Measurements from ENCODE around the gene F5.

The F5 gene

GRCh38 chr1:169475806-169476387, 110.4 kb downstream of the F5 start:
- Histone ChIP-seq H3K36me3 (ENCODE audit: control insufficient read depth in 2 of 2, insufficient read depth in 2 of 2, low read length in 2 of 2) (peaks cover 5 to 6% of the 10 kb centered on the region in 2 donors), H3K9ac (ENCODE audit: low read length in 2 of 2) (no peak overlapping the region), H3K4me1 (ENCODE audit: control insufficient read depth, insufficient read depth, low read length) (no peaks in the 10 kb centered on the region), H3K27me3 (ENCODE audit: control insufficient read depth in 1 of 2, insufficient read depth in 2 of 2, low read length in 2 of 2) (no peaks in the 10 kb centered on the region), H3K4me3 (ENCODE audit: low read length in 2 of 2) (no peak overlapping the region), H3K9me3 (ENCODE audit: control insufficient read depth in 2 of 2, low read length in 2 of 2) (no peaks in the 10 kb centered on the region), H3K27ac (ENCODE audit: low read length) (no peak overlapping the region)

GRCh38 chr1:169474302-169474995, 111.8 kb downstream of the F5 start:
- Histone ChIP-seq H3K27me3 (ENCODE audit: control insufficient read depth in 1 of 2, insufficient read depth in 2 of 2, low read length in 2 of 2) (no peaks in the 10 kb centered on the region), H3K9me3 (ENCODE audit: control insufficient read depth in 2 of 2, low read length in 2 of 2) (no peaks in the 10 kb centered on the region), H3K4me1 (ENCODE audit: control insufficient read depth, insufficient read depth, low read length) (no peaks in the 10 kb centered on the region), H3K4me3 (ENCODE audit: low read length in 2 of 2) (no peak overlapping the region), H3K36me3 (ENCODE audit: control insufficient read depth in 2 of 2, insufficient read depth in 2 of 2, low read length in 2 of 2) (peaks cover 5 to 6% of the 10 kb centered on the region in 2 donors), H3K27ac (ENCODE audit: low read length) (no peak overlapping the region), H3K9ac (ENCODE audit: low read length in 2 of 2) (no peak overlapping the region)

GRCh38 chr1:169473347-169473746, 112.9 kb downstream of the F5 start:
- Histone ChIP-seq H3K27ac (ENCODE audit: low read length) (no peak overlapping the region), H3K36me3 (ENCODE audit: control insufficient read depth in 2 of 2, insufficient read depth in 2 of 2, low read length in 2 of 2) (peaks cover 5 to 6% of the 10 kb centered on the region in 2 donors), H3K9me3 (ENCODE audit: control insufficient read depth in 2 of 2, low read length in 2 of 2) (no peaks in the 10 kb centered on the region), H3K27me3 (ENCODE audit: control insufficient read depth in 1 of 2, insufficient read depth in 2 of 2, low read length in 2 of 2) (no peaks in the 10 kb centered on the region), H3K9ac (ENCODE audit: low read length in 2 of 2) (no peak overlapping the region), H3K4me3 (ENCODE audit: low read length in 2 of 2) (no peak overlapping the region), H3K4me1 (ENCODE audit: control insufficient read depth, insufficient read depth, low read length) (no peaks in the 10 kb centered on the region)

- Histone ChIP-seq H3K4me3 (ENCODE audit: low read length in 2 of 2) (no peak overlapping the region), H3K27me3 (ENCODE audit: control insufficient read depth in 1 of 2, insufficient read depth in 2 of 2, low read length in 2 of 2) (no peaks in the 10 kb centered on the region), H3K4me1 (ENCODE audit: control insufficient read depth, insufficient read depth, low read length) (no peaks in the 10 kb centered on the region), H3K36me3 (ENCODE audit: control insufficient read depth in 2 of 2, insufficient read depth in 2 of 2, low read length in 2 of 2) (peaks cover 7 to 8% of the 10 kb centered on the region in 2 donors), H3K9me3 (ENCODE audit: control insufficient read depth in 2 of 2, low read length in 2 of 2) (no peaks in the 10 kb centered on the region), H3K9ac (ENCODE audit: low read length in 2 of 2) (no peak overlapping the region), H3K27ac (ENCODE audit: low read length) (no peak overlapping the region)
Measured at GRCh38 chr1:169472738-169473137, 113.5 kb downstream of the F5 start.

- H3K9me3 ChIP-seq (ENCODE audit: control insufficient read depth in 2 of 2, low read length in 2 of 2): no peaks in the 10 kb centered on the region
- no peak overlapping the region for H3K27ac ChIP-seq (ENCODE audit: low read length)
- H3K27me3 ChIP-seq (ENCODE audit: control insufficient read depth in 1 of 2, insufficient read depth in 2 of 2, low read length in 2 of 2): no peaks in the 10 kb centered on the region
- no peaks in the 10 kb centered on the region for H3K4me1 ChIP-seq (ENCODE audit: control insufficient read depth, insufficient read depth, low read length)
- H3K36me3 ChIP-seq (ENCODE audit: control insufficient read depth in 2 of 2, insufficient read depth in 2 of 2, low read length in 2 of 2): peaks cover 9% of the 10 kb centered on the region in 2 donors
- no peak overlapping the region for H3K4me3 ChIP-seq (ENCODE audit: low read length in 2 of 2)
- no peak overlapping the region for H3K9ac ChIP-seq (ENCODE audit: low read length in 2 of 2)
Measured at GRCh38 chr1:169468982-169469381, 117.3 kb downstream of the F5 start.

GRCh38 chr1:169466259-169467230, 119.7 kb downstream of the F5 start:
- Histone ChIP-seq H3K36me3 (ENCODE audit: control insufficient read depth in 2 of 2, insufficient read depth in 2 of 2, low read length in 2 of 2) (peaks cover 9% of the 10 kb centered on the region in 2 donors), H3K9me3 (ENCODE audit: control insufficient read depth in 2 of 2, low read length in 2 of 2) (no peaks in the 10 kb centered on the region), H3K27ac (ENCODE audit: low read length) (no peak overlapping the region), H3K4me1 (ENCODE audit: control insufficient read depth, insufficient read depth, low read length) (no peaks in the 10 kb centered on the region), H3K9ac (ENCODE audit: low read length in 2 of 2) (no peak overlapping the region), H3K4me3 (ENCODE audit: low read length in 2 of 2) (no peak overlapping the region), H3K27me3 (ENCODE audit: control insufficient read depth in 1 of 2, insufficient read depth in 2 of 2, low read length in 2 of 2) (no peaks in the 10 kb centered on the region)

GRCh38 chr1:169465281-169465680, 121.0 kb downstream of the F5 start:
- no peaks in the 10 kb centered on the region for H3K9me3 ChIP-seq (ENCODE audit: control insufficient read depth in 2 of 2, low read length in 2 of 2)
- no peak overlapping the region for H3K4me3 ChIP-seq (ENCODE audit: low read length in 2 of 2)
- no peak overlapping the region for H3K27ac ChIP-seq (ENCODE audit: low read length)
- H3K27me3 ChIP-seq (ENCODE audit: control insufficient read depth in 1 of 2, insufficient read depth in 2 of 2, low read length in 2 of 2): peaks cover 1 to 3% of the 10 kb centered on the region in 2 donors
- peaks cover 9% of the 10 kb centered on the region in 2 donors for H3K36me3 ChIP-seq (ENCODE audit: control insufficient read depth in 2 of 2, insufficient read depth in 2 of 2, low read length in 2 of 2)
- no peaks in the 10 kb centered on the region for H3K4me1 ChIP-seq (ENCODE audit: control insufficient read depth, insufficient read depth, low read length)
- no peak overlapping the region for H3K9ac ChIP-seq (ENCODE audit: low read length in 2 of 2)

Measured in stomach smooth muscle (tissue), 2 donors.